HFF-Myc (cell line): ENCODE results near the gene KCNQ2.

Experiments used
- DNase-seq: peaks from one replicate; pipeline ENCODE4 v3.0.0-alpha.2; 2011; ENCODE audit warnings: low read depth; ENCODE audit errors: extremely low read depth
- H3K4me3 ChIP-seq: replicated peaks from 2 replicates; pipeline ENCODE4 v1.5.1; 2011; ENCODE audit warnings: low read depth, mild to moderate bottlenecking, control low read depth, low read length
- TF ChIP-seq, protein P1 (sequence below): IDR thresholded peaks from 2 replicates; pipeline ENCODE4 v1.5.1; 2012; ENCODE audit warnings: mild to moderate bottlenecking, low read depth, low read length, control low read depth; ENCODE audit errors: missing control alignments

Gene KCNQ2

DNA sequence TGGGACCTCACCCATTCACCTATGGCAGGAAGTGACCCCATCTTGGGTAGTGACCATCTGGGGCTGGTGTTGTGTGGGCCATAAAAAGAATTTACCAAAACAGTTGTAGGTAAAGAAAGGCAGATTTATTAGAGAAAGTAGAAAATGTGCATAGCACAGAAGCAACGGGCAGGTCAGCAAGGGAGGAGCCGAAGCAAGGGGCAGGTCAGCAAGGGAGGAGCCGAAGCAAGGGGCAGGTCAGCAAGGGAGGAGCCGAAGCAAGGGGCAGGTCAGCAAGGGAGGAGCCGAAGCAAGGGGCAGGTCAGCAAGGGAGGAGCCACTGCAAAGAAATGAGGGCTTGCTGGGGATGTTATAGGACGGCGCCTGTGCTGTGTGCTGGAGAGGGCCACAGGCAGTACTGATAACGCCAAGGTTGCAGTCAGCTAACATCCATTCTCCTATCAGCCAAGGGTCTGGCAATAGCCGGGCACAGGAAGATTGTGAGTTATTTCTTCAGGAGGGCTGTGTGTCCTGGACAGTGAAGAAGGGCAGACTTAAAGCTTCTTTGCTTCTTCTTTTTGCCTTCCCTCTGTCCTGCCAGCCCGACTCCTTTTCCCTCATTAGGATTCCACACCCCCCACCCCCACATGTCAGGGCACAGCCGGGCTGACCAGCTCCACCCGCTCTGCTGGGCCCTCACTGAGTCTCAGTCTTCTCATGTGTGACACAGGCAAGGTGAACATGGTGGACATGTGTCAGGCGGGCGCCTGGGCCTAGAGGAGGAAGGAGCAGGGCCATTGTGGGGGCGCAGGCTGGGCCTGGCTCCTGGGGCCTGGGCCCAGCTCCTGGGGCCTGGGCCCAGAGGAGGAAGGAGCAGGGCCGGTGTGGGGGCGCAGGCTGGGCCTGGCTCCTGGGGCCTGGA is 79.7 kb downstream of the KCNQ2 start:
- no peak for DNase-seq
- TF ChIP-seq, protein P1, sequence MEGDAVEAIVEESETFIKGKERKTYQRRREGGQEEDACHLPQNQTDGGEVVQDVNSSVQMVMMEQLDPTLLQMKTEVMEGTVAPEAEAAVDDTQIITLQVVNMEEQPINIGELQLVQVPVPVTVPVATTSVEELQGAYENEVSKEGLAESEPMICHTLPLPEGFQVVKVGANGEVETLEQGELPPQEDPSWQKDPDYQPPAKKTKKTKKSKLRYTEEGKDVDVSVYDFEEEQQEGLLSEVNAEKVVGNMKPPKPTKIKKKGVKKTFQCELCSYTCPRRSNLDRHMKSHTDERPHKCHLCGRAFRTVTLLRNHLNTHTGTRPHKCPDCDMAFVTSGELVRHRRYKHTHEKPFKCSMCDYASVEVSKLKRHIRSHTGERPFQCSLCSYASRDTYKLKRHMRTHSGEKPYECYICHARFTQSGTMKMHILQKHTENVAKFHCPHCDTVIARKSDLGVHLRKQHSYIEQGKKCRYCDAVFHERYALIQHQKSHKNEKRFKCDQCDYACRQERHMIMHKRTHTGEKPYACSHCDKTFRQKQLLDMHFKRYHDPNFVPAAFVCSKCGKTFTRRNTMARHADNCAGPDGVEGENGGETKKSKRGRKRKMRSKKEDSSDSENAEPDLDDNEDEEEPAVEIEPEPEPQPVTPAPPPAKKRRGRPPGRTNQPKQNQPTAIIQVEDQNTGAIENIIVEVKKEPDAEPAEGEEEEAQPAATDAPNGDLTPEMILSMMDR = no peak
- no peak overlapping the region for H3K4me3 ChIP-seq

DNA sequence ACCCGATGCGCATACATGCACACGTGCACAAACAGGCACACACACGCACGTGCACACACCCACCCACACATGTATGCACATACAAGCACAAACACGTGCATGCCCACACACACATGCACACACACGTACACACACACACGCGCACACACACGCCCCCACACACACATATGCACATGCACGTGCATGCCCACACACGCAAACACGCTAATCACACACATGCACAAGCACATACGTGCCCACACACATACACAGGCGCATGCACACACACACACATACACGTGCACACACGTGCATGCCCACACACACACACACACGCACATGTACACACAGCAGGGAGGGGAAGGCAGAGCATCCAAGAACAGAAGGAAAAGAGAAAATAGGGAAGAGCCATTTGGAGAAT is 84.5 kb downstream of the KCNQ2 start:
- no peak for DNase-seq
- TF ChIP-seq, protein P1 = no peak
- H3K4me3 ChIP-seq = no peak overlapping the region

DNA sequence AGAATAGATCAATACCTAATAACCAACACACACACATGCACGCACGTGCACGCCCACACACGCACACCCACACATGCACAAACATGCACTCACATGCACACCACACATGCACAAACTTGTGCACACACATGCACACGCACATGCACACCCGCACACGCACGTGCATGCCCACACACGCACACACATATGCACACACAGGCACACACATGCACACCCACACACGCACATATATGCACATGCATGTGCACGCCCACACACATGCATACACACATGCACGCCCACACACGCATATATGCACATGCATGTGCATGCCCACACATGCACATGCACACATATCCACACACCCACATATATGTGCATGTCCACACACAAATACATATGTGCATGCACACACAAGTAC is 85.1 kb downstream of the KCNQ2 start:
- TF ChIP-seq, protein P1 = no peak
- DNase-seq = no peak
- H3K4me3 ChIP-seq = no peak overlapping the region

DNA sequence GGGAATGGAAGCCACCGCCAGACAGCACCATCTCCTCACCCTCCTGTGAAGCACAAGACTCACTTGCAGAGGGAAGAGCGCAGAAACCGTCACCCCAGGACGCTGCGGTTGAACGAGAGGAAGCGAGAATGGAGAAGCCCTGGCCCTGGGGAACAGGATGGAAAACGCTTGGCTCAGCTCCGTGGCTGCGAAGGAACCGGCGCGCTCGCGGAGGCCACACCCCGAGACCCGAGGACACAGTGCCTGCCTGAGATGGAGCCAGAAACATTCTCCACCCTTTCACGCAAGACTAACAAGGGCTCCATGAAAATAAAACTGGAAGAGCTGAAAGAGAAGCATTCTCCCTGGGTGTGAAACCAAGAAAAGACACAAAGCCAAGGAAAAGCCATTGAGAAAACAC is 86.0 kb downstream of the KCNQ2 start:
- TF ChIP-seq, protein P1 = no peak
- H3K4me3 ChIP-seq = no peak overlapping the region
- DNase-seq = no peak

DNA sequence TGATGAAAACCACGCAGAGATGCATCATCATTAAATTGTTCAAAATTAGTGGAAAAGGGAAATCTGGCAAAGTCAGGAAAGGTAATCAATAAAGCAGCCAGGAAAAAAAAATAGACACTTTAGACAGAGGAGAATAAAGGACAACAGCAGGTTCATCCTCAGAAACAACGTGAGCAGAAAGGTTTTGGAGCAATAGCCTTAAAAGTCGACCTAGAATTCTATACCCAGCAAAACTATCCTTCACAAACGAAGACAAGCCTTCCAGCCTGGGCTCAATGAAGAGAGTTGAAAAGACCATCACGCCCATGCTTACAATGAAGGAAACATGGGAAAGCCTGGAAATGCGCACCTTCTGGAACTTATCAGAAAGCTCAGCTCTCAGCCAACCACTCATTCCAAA is 86.6 kb downstream of the KCNQ2 start:
- DNase-seq = no peak
- no peak overlapping the region for H3K4me3 ChIP-seq
- TF ChIP-seq, protein P1 = no peak

DNA sequence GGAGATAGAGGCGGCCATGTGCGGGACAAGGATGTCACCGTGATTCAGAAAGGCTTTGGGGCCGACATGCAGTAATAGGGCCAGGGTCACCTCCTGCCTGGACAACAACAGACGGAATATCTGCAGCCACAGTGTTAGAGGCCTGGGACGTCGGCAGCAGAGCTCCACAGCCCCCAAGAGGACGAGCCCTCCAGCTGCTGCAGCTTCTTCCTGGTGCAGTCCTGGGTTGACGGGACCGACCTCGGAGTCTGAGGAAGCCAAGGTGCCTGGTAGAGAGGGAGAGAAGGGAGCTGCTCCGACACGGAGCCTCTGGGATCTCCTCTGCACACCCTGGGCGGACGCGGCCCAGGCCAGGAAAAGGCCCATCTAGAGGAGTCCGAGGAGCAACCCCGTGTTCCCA is 88.1 kb downstream of the KCNQ2 start:
- no peak for DNase-seq
- no peak overlapping the region for H3K4me3 ChIP-seq
- TF ChIP-seq, protein P1 = no peak
